Stimulated activated CD8-positive, alpha-beta memory T cell treated with anti-CD3 and anti-CD28 coated beads, Interleukin-4, amount 100 ng/mL, for 48 hours (primary cell): Measurements from ENCODE around the gene CA5A.
"Not testable (repeated sequence)": the region's sequence is repeated elsewhere in the genome, so short reads cannot be mapped to it uniquely, and the experiment has no call there.

ENCODE experiments used
- DNase-seq: peaks from one replicate; pipeline ENCODE4 v3.0.0-alpha.2; 2020

The CA5A gene

GRCh38 chr16:87936375-87937230 lies at the start of gene CA5A:
Gene CA5A, minus strand, starts transcription at chr16:87936529. Its CDS starts 79 bp downstream, at chr16:87936450.
- DNase-seq, result no peak

GRCh38 chr16:87985493-87985892 lies 49.2 kb upstream of the CA5A start:
- DNase-seq, result not testable (repeated sequence)

DNA sequence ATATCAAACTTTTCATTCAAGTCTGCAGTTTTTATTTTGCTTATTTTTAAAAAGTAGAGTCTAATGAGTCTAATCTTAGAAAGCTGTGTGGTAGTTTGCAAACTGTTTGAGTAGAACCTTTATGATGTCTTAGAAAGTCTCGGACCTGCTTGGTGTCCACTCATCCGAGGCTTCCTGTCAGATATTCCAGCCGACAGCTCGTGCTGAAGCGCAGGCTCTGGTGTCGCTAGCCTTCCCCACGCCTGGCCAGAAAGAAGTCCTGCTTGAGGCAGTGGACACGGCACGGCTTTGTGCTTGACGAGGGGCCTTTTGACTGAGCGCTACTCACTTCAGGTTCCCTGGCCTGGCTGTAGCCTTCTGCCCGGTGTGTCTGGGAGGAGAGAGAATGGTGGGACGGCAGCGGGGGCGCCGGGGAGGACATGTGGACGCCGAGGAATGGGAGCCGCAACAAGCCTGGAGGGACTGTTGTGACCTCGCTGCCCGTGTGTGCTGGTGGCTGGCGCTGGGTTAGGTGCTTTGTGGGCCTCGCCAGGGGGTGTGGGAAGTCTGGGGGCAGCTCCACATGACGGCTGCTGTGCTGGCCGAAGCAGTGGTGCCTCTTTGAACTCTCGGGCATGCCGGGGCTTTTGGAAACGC lies 48.4 kb upstream of the CA5A start:
- peak; percentile 22 for DNase-seq

GRCh38 chr16:87984180-87984579 lies 47.9 kb upstream of the CA5A start:
- peak; percentile 43 for DNase-seq

DNA sequence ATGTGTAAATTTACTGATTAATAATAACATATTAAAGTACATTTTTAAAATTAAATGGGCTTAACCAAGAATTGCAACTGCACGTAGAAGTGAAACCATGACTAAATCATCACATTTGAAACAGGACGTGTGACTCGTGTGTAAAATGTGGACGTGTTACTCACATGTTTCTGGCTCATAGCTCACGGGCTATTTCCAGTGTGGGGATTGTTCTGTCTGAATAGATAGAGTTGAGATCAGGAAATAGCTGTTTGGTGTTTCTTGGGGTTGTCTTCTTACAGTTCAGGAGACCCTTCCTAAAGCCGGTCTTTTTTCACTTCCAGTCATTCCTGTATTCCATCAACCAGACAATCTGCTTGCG lies 47.4 kb upstream of the CA5A start:
- DNase-seq, result peak; percentile 52

- peak; percentile 20 for DNase-seq
These were observed 46.9 kb upstream of the CA5A start for GRCh38 chr16:87983072-87983736.

DNA sequence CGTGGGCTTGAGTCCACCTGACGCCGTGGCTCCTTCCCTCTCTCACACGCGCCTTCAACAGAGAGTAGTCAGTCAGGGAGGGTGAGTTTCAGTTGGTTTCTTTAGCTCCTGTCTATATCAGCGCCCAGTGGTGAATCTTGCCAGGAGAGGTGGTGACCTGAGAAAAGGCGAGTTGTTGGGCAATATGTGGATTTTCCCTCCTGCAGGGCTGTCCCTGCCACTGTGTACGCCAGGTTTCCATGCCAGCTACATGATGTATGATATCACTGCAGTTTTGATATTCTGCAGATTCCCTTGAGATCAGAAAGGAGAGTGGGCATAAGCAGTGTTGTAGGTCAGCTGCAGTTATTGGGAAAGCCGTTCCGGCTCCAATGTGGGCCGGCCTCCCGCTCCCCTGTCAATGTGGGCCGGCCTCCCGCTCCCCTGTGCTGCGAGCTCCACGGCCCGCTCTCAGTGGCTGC lies 46.3 kb upstream of the CA5A start:
- DNase-seq, result peak; percentile 28

DNA sequence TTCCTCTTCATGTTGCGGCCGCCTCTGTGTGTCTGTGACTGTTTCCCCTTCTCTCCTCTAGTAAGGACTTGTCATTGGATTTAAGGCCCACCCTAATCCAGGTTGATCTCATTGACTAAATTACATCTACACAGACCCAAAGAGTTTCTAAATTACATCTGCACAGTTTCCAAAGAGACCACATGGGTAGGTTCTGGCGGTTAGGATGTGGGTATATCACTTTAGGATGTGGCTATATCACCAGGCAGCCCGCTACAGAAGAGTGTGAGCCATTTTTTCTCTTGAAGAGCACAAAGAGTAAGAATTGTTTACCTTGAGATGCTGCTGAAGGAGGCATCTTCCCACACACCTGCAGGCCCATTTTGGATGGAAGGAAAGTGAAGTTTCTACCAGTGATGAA lies 45.0 kb upstream of the CA5A start:
- peak; percentile 54 for DNase-seq

GRCh38 chr16:87979911-87980630 lies 43.7 kb upstream of the CA5A start:
- peak; percentile 24 for DNase-seq

DNA sequence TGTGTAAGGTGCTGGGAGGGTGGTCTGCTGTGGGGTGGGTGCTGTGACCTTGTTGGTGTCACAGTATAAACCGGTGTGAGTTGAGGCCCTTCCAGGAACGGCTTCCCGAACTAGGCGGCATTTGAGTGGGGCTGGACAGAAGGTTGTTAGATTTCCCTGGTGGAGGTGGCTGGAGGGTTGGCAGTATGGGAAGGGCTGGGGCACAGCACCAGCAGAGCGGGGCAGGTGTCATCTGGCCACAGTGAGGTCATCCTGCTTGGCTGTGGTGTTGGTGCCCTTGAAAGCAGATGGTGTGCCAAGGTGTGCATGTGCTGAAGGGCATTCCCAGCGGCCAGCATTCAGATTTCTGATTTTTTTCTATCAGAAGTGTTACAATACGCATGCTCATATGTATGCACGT lies 43.0 kb upstream of the CA5A start:
- peak; percentile 21 for DNase-seq

DNA sequence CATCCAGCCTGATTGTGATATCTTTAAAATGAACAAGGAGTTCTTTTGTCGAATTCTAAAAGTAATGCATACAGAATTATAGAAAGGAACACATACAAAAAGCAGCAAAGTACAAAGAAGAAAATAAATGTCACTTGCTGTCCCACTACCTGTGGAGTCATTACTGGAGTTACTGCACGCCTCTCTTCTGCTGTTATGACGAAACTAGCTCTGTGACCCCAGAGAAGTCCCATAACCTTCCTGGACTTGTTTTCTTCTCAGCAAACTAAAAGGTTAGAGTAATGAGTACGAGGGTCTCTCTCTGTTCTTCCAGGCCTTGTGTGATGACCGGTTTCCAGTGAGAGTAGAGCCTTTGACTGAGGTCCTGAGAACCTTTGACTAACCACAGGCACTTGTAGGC lies 41.8 kb upstream of the CA5A start:
- DNase-seq, result peak; percentile 17

GRCh38 chr16:87976665-87977064 lies 40.3 kb upstream of the CA5A start:
- DNase-seq, result no peak

GRCh38 chr16:87974178-87974577 lies 37.8 kb upstream of the CA5A start:
- peak; percentile 16 for DNase-seq

DNA sequence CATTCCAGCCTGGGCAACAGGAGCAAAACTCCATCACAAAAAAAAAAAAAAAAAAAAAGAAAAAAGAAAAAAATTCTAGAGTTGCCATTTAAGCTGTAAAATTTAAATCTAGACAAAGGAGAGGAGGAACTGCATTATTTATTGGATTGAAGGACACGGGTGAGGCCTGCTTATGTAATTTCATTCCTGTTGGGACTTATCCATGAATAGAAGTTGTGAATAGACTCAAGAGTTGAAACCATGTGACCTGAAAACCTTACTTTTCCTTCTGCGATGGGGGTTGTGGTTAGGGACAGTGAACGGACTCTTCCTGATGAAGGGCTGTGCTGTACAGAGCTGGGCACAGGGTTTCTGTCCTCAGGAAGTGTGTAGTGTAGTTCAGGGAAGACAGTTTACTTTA lies 37.4 kb upstream of the CA5A start:
- DNase-seq, result no peak

DNA sequence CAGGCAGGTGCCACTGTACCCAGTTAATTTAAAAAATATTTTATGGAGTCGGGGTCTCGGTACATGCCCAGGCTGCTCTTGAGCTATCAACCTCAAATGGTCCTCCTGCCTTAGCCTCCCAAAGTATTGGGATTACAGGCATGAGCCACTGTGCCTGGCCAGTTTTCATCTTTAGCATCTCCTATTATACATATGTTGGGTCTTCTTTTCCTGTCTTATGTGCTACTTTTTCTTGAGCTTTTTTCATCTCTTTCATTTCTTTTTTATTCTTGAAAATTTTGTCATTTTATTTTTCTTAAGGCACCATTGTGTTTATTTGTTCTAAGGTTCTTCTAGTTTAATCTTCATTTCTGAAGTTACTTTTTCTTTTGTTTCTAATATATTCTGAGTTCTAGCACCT lies 35.6 kb upstream of the CA5A start:
- DNase-seq, result no peak

GRCh38 chr16:87970186-87970585 lies 33.9 kb upstream of the CA5A start:
- DNase-seq, result no peak

GRCh38 chr16:87968541-87968940 lies 32.2 kb upstream of the CA5A start:
- DNase-seq, result no peak

DNA sequence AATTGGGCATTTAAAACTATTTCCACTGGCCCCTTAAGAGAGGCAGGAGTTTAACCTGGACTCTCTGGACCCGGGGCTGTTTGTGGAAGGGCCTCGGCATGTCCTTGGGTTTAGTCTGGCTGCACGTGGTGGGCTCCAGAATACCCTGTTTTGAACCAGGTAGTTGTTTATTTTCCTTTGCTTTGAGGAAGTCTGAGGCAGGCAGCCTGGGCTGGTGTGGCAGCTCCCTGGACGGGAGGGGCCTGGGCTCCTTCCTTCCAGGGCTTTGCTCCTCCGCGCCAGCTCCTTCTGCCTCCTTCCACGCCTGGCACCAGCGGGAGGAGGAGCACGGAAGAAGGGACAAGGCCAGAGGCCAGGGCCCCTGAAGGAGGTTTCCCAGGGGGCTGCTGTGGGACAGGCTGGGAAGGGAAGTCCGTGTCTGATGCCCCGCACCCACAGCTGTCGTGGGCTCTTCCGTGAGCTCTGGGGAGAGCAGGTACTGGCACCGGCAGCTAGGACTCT lies 30.4 kb upstream of the CA5A start:
- no peak for DNase-seq

GRCh38 chr16:87966064-87966645 lies 29.8 kb upstream of the CA5A start:
- no peak for DNase-seq

DNA sequence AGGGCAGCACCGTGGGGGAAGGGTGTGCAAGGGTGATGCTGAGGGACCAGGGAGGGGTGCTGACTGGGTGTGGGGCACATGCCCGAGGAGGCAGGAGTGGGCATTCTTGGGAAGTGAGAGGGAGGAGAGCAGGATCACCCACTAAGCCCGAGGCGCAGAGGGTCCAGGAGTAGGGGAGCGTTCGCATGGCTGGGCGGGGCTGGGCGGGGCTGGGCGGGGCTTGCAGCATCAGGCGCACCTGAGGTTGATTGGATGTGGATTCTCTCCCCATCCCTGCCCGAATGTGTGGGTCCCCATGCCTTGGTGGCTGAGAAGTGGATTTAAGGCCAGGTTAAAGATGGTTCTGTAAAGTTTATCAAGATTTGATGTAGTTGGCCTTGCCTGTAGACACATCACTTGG lies 29.1 kb upstream of the CA5A start:
- DNase-seq, result no peak

DNA sequence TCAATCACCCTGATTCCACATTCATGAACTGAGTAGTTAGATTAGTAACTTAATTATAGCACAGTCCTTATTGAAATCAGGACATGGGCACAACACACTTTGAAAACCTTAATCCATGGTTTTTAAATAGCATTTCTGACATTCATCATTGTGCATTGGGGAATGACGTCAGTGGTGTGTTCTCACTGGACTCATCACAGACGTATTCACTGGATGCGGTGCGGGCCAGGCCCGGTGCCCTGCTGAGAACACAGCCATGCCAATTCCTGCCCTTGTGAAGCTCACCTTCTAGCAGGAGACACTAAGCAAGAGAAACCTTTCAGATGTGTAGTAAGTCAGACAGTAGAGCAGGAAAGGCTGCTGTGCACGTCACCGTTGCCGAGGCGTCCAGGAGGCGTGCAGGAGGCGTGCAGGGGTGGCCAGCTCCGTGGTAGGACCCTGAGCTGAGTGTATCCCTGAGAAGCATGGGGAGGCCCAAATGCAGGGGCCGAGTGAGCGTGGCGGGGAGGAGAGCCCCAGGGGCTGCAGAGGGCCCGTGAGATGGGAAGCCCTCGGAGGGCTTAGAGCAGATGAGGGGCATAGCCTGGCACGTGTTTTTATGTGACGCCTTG lies 27.8 kb upstream of the CA5A start:
- DNase-seq, result no peak

- peak; percentile 77 for DNase-seq
These were observed 27.1 kb upstream of the CA5A start for GRCh38 chr16:87963400-87963799.
